OCI-M2 (cell line): Measurements from ENCODE around the gene REM2.

Source experiments
- DNase-seq: peaks from one replicate; lab custom pipeline; 2025; ENCODE audit not compliant: unreplicated experiment; lab: John Stamatoyannopoulos, UW

Gene REM2

GRCh38 chr14:22928237-22929103, 45.4 kb downstream of the REM2 start:
- DNase-seq = no peak

- DNase-seq = peak; percentile 97
Observed at GRCh38 chr14:22929104-22929960, 46.3 kb downstream of the REM2 start, which contains the start of gene PRMT5. Gene PRMT5 (minus strand): TSS chr14:22929376. CDS start chr14:22929361, 15 bp downstream.

DNA sequence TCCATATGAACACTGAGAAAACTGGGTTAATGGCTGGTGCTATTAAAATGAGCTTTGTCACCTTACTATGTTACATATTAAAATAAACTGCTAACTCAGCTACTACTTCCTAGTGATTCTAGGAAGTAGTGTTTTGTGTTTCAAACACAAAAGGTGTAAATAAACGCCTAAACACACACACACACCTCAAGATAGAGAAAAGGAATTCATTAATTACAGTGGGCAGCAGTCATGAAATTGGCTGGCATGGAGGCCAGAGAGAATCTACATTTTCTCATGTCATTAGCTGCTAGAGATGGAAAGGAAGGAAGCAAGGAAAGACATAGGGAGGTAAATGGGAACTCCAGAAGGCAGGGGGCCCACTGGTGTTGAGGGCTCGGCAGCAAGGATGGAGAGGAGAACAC, 46.9 kb downstream of the REM2 start:
- no peak for DNase-seq

- DNase-seq = no peak
Observed at GRCh38 chr14:22932146-22932545, 49.1 kb downstream of the REM2 start.

GRCh38 chr14:22935156-22935555, 52.1 kb downstream of the REM2 start:
- DNase-seq = no peak
